B cell (primary cell): ENCODE data around the gene PFKFB3. TPM values are rescaled to one million over a fixed set of nuclear protein-coding genes. Genes with fewer than 3 reads are reported as not detected.

Source experiments
- ATAC-seq: fragments of 200-7000 bp; cut with Tn5 transposase; one replicate; pipeline ENCODE4 v1.10.0; 2021; ENCODE audit warnings: low read depth, mild to moderate bottlenecking, moderate number of reproducible peaks, moderate library complexity
- CTCF ChIA-PET: fragments of 350-600 bp; sonication (Branson Sonifier 250); formaldehyde crosslinking; loops from one replicate; lab custom pipeline; 2021; ENCODE audit warnings: antibody characterized with exemption, inconsistent platforms; lab: Charles Lee
- POLR2A ChIA-PET: fragments of 350-600 bp; sonication (Branson Sonifier 250); formaldehyde crosslinking; loops from one replicate; lab custom pipeline; 2021; ENCODE audit warnings: antibody characterized with exemption; lab: Charles Lee
- DNase-seq: peaks from one replicate; pipeline ENCODE4 v3.0.0; 2013
- H2AFZ ChIP-seq: 2 replicates; pipeline ENCODE4 v1.6.1; 2012; ENCODE audit warnings: mild to moderate bottlenecking, low read depth, low read length; ENCODE audit not compliant: insufficient read depth, poor library complexity, severe bottlenecking
- H3K27ac ChIP-seq, 2 donors: 1 replicate in 1 of 2; 2 replicates in 1 of 2; pipeline ENCODE4 v1.5.1; 2012 to 2013; ENCODE audit warnings: low read length in 2 of 2, mild to moderate bottlenecking in 2 of 2, moderate library complexity in 1 of 2
- H3K27me3 ChIP-seq, 4 experiments: fragments of 200-600 bp in 1 of 4; sonication (generic) in 1 of 4; replicated peaks in 1 of 4; 1 replicate in 2 of 4; 2 replicates in 2 of 4; pipeline versions ENCODE4 v1.6.1 to v1.7.0; 2013 to 2016; ENCODE audit warnings: low read length in 3 of 4, mild to moderate bottlenecking in 2 of 4, mixed read lengths in 1 of 4, moderate library complexity in 1 of 4; ENCODE audit not compliant: insufficient read depth in 4 of 4, control insufficient read depth in 3 of 4; ENCODE audit errors: control extremely low read depth in 1 of 4
- H3K36me3 ChIP-seq, 2 experiments: replicated peaks in 1 of 2; 1 replicate in 1 of 2; 2 replicates in 1 of 2; pipeline versions ENCODE4 v1.6.1 to v1.7.1; 2013; ENCODE audit warnings: low read length in 1 of 2; ENCODE audit not compliant: insufficient read depth in 2 of 2, control insufficient read depth in 1 of 2; ENCODE audit errors: control extremely low read depth in 1 of 2, extremely low read depth in 1 of 2
- H3K4me1 ChIP-seq, 2 donors: fragments of 200-600 bp in 1 of 2; sonication (generic) in 1 of 2; 1 replicate in 1 of 2; 2 replicates in 1 of 2; pipeline versions ENCODE4 v1.5.1 to v1.6.1; 2013 to 2017; ENCODE audit warnings: low read length in 2 of 2; ENCODE audit not compliant: control insufficient read depth in 2 of 2, insufficient read depth in 2 of 2
- H3K4me2 ChIP-seq: replicated peaks from 2 replicates; pipeline ENCODE3; 2012; ENCODE audit warnings: mild to moderate bottlenecking, low read depth, low read length; ENCODE audit not compliant: poor library complexity, severe bottlenecking
- H3K4me3 ChIP-seq, 5 experiments: fragments of 200-600 bp in 1 of 5; sonication (generic) in 1 of 5; 1 replicate in 3 of 5; 2 replicates in 2 of 5; pipeline versions ENCODE4 v1.5.1 to v1.7.0; 2011 to 2016; ENCODE audit warnings: low read length in 4 of 5, mild to moderate bottlenecking in 4 of 5, low read depth in 2 of 5, control low read depth in 1 of 5, moderate library complexity in 1 of 5; ENCODE audit not compliant: insufficient read depth in 1 of 5; ENCODE audit errors: control extremely low read depth in 1 of 5, extremely low read depth in 1 of 5
- H3K79me2 ChIP-seq: fragments of 200-600 bp; sonication (generic); one replicate; pipeline ENCODE4 v1.6.0; 2016; ENCODE audit warnings: low read length; ENCODE audit not compliant: control insufficient read depth, insufficient read depth
- H3K9ac ChIP-seq: fragments of 200-600 bp; sonication (generic); 2 replicates; pipeline ENCODE4 v1.6.1; 2017; ENCODE audit warnings: mild to moderate bottlenecking, low read length, moderate library complexity
- H3K9me3 ChIP-seq, 3 donors: one replicate each; pipeline versions ENCODE4 v1.6.1 to v1.7.1; 2013; ENCODE audit warnings: low read length in 2 of 3; ENCODE audit not compliant: control insufficient read depth in 2 of 3, insufficient read depth in 1 of 3; ENCODE audit errors: control extremely low read depth in 1 of 3
- H4K20me1 ChIP-seq: 2 replicates; pipeline ENCODE4 v1.6.0; 2012; ENCODE audit warnings: mild to moderate bottlenecking, low read length; ENCODE audit not compliant: insufficient read depth, control insufficient read depth, poor library complexity, severe bottlenecking
- H3K27ac Mint-ChIP-seq: one replicate; pipeline ENCODE4 v1.8.0; 2021; ENCODE audit warnings: mixed read lengths
- H3K27me3 Mint-ChIP-seq: one replicate; pipeline ENCODE4 v1.8.0; 2021; ENCODE audit warnings: mixed read lengths
- H3K4me1 Mint-ChIP-seq: one replicate; pipeline ENCODE4 v1.8.0; 2021; ENCODE audit warnings: mixed read lengths
- H3K4me3 Mint-ChIP-seq: one replicate; pipeline ENCODE4 v1.8.0; 2021; ENCODE audit warnings: mixed read lengths
- H3K9me3 Mint-ChIP-seq: one replicate; pipeline ENCODE4 v1.8.0; 2022; ENCODE audit warnings: mixed read lengths; ENCODE audit not compliant: insufficient read depth
- CTCF ChIP-seq: fragments of 200-600 bp; IDR thresholded peaks from one replicate; pipeline ENCODE4 v1.8.0; 2022; ENCODE audit warnings: antibody characterized with exemption, mild to moderate bottlenecking
- EZH2 ChIP-seq: IDR thresholded peaks from 2 replicates; pipeline ENCODE4 v1.6.1; 2012; ENCODE audit warnings: borderline replicate concordance, low read depth, mild to moderate bottlenecking, moderate library complexity, low read length; ENCODE audit not compliant: insufficient read depth, poor library complexity, severe bottlenecking
- WGBS: methylation state at CpG from one replicate; pipeline ENCODE4 v1.1.5; 2013; ENCODE audit warnings: missing lambda C conversion rate; ENCODE audit not compliant: insufficient coverage; 5-methylcytosine and 5-hydroxymethylcytosine counted together
- intact Hi-C: fragments of 100-400 bp; cut with micrococcal nuclease; formaldehyde crosslinking; loops from one replicate; pipeline ENCODE4 v1.10.0; 2022
- polyA plus RNA-seq: library from polyadenylated mRNA; depleted of rRNA; stranded (reverse); fragments of >200 nt; gene quantifications from 2 replicates; pipeline ENCODE4 v1.2.3, GENCODE V29; 2012
- total RNA-seq, 2 donors: library from RNA; stranded (reverse); fragments of 120-200 nt in 1 of 2; gene quantifications; 1 replicate in 1 of 2; 2 replicates in 1 of 2; pipeline versions ENCODE4 v1.2.3 to v1.2.4, GENCODE V29; 2013 to 2022

Gene PFKFB3
- total and polyA plus RNA-seq, 2 donors (not counting 1 experiment from before 2014, with no cell fraction given) = 13.2 to 239 TPM

DNA sequence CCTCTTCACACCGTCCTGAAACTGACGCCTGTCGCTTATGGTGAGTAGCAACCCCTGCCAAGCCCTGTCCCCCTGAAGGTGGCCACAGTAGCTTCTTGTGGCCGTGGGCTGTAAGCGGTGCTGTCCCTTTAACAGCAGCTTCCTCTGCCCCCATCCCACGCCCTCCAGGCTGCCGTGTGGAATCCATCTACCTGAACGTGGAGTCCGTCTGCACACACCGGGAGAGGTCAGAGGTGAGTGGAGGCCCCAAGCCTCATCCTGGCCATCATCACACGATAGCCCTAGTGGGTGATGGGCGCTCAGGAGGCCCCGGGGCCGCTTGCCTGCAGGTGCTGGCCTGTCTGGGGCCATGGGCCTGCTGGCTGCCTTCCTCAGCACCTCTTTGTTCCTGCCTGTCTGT is 21.2 kb downstream of the PFKFB3 start:
- H4K20me1 ChIP-seq = no peaks in the 10 kb centered on the region
- H3K9me3 Mint-ChIP-seq = no peaks in the 10 kb centered on the region
- no peak for ATAC-seq

DNA sequence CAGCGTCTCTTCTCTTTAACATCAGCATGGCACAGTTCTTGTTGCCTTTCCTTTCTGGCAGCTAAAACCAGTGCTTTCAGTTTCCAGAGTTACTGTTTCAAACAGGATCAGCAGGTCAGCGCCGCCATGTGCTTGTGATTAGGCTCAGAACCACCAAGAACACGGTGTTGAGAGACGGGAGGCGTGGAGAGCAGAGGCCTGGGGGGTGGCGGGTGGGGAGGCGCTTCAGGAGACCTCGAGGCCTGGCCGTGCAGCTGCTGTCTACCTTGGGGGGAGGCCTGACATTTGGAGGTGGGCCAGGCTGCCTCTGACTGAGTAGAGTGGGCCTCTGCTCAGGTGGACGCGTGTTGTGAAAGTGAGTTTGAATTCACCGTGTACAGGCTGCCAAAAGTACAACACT is 22.0 kb downstream of the PFKFB3 start:
- Mint-ChIP-seq H3K9me3 (no peaks in the 10 kb centered on the region), H3K4me3 (no peak overlapping the region), H3K27ac (no peak overlapping the region), H3K27me3 (no peaks in the 10 kb centered on the region), H3K4me1 (peaks cover 10% of the 10 kb centered on the region)
- Histone ChIP-seq H3K9me3 (no peaks in the 10 kb centered on the region), H3K4me1 (peaks cover 6 to 9% of the 10 kb centered on the region in 2 donors), H3K27me3 (no peaks in the 10 kb centered on the region), H3K79me2 (no peaks in the 10 kb centered on the region), H3K4me3 (no peak overlapping the region), H3K4me2 (no peak overlapping the region), H3K27ac (no peak overlapping the region), H2AFZ (no peak overlapping the region), H3K36me3 (peaks cover 0 to 70% of the 10 kb centered on the region in 2 experiments), H4K20me1 (no peaks in the 10 kb centered on the region), H3K9ac (no peak overlapping the region)
- ATAC-seq (no peak), DNase-seq (no peak)
- TF ChIP-seq EZH2 (no peak), CTCF (no peak)
- 97% methylated on average over 13 of the region's 13 CpGs for WGBS
- ChIA-PET POLR2A (interaction anchor here (0.6 kb wide), 1 partner anchor 134 kb away, joined by 5 read pairs; no protein-coding TSS in a partner anchor), CTCF (no interaction called here)
- intact Hi-C loops = no loop called here

More for the DNA sequence above, 21.2 kb downstream of the PFKFB3 start:
- Histone ChIP-seq H3K9ac (no peak overlapping the region), H3K4me3 (no peak overlapping the region), H3K27ac (no peak overlapping the region), H3K4me1 (peaks cover 6 to 9% of the 10 kb centered on the region in 2 donors), H3K27me3 (no peaks in the 10 kb centered on the region), H3K36me3 (peaks cover 0 to 71% of the 10 kb centered on the region in 2 experiments), H3K9me3 (no peaks in the 10 kb centered on the region), H2AFZ (no peak overlapping the region), H3K79me2 (no peaks in the 10 kb centered on the region), H3K4me2 (no peak overlapping the region)
- ChIA-PET CTCF (interaction anchor here (1.8 kb wide), 1 partner anchor 178 kb away, joined by 8 read pairs; no protein-coding TSS in a partner anchor), POLR2A (interaction anchor here (0.6 kb wide), 1 partner anchor 16 kb away, joined by 3 read pairs; no protein-coding TSS in a partner anchor)
- no peak overlapping the region for H3K27ac Mint-ChIP-seq
- H3K4me3 Mint-ChIP-seq = no peak overlapping the region
- TF ChIP-seq CTCF = no peak
- no peak for TF ChIP-seq EZH2
- no peak for DNase-seq
- intact Hi-C loops = no loop called here
- peaks cover 13% of the 10 kb centered on the region for H3K4me1 Mint-ChIP-seq
- WGBS = 98% methylated on average over 14 of the region's 14 CpGs
- no peaks in the 10 kb centered on the region for H3K27me3 Mint-ChIP-seq
